ENCODE results near the gene FAM3B.
A peak's percentile ranks its signal among the peaks of the same experiment; 100 is the strongest.

The FAM3B gene

GRCh38 chr21:41369920-41370839, 53.6 kb downstream of the FAM3B start:
- peak; percentile 33 for DNase-seq

GRCh38 chr21:41370840-41371684, 54.5 kb downstream of the FAM3B start:
- no peak for DNase-seq

GRCh38 chr21:41371685-41372030, 55.1 kb downstream of the FAM3B start:
- DNase-seq, result no peak

GRCh38 chr21:41373253-41373652, 56.7 kb downstream of the FAM3B start:
- DNase-seq, result no peak

- DNase-seq, result no peak
These were observed 57.2 kb downstream of the FAM3B start for GRCh38 chr21:41373763-41374162.

- DNase-seq, result no peak
These were observed 57.6 kb downstream of the FAM3B start for GRCh38 chr21:41374177-41374712.

- no peak for DNase-seq
These were observed 58.4 kb downstream of the FAM3B start for GRCh38 chr21:41374867-41375533.

- no peak for DNase-seq
These were observed 59.3 kb downstream of the FAM3B start for GRCh38 chr21:41375875-41376274.

- DNase-seq, result no peak
These were observed 61.1 kb downstream of the FAM3B start for GRCh38 chr21:41377715-41378114.

GRCh38 chr21:41378849-41379248, 62.2 kb downstream of the FAM3B start:
- DNase-seq, result no peak

GRCh38 chr21:41379901-41380300, 63.3 kb downstream of the FAM3B start:
- DNase-seq, result no peak

GRCh38 chr21:41381731-41382130, 65.1 kb downstream of the FAM3B start:
- DNase-seq, result no peak

- DNase-seq, result no peak
These were observed 70.6 kb downstream of the FAM3B start for GRCh38 chr21:41387042-41387819.

- no peak for DNase-seq
These were observed 71.2 kb downstream of the FAM3B start for GRCh38 chr21:41387824-41388223.

GRCh38 chr21:41388259-41388658, 71.7 kb downstream of the FAM3B start:
- DNase-seq, result no peak

GRCh38 chr21:41390043-41390639, 73.5 kb downstream of the FAM3B start:
- no peak for DNase-seq

GRCh38 chr21:41393876-41394465, 77.4 kb downstream of the FAM3B start:
- DNase-seq, result no peak

- peak; percentile 92 for DNase-seq
These were observed 80.0 kb downstream of the FAM3B start for GRCh38 chr21:41396558-41397075.

GRCh38 chr21:41397471-41397891, 80.9 kb downstream of the FAM3B start:
- peak; percentile 46 for DNase-seq

GRCh38 chr21:41398251-41398650, 81.7 kb downstream of the FAM3B start:
- DNase-seq, result no peak

GRCh38 chr21:41398831-41399230, 82.2 kb downstream of the FAM3B start:
- no peak for DNase-seq

Measured in GF-D8 (cell line).